ENCODE data around the gene FBXO17.
A peak's percentile ranks its signal among the peaks of the same experiment; 100 is the strongest.

The FBXO17 gene

DNA sequence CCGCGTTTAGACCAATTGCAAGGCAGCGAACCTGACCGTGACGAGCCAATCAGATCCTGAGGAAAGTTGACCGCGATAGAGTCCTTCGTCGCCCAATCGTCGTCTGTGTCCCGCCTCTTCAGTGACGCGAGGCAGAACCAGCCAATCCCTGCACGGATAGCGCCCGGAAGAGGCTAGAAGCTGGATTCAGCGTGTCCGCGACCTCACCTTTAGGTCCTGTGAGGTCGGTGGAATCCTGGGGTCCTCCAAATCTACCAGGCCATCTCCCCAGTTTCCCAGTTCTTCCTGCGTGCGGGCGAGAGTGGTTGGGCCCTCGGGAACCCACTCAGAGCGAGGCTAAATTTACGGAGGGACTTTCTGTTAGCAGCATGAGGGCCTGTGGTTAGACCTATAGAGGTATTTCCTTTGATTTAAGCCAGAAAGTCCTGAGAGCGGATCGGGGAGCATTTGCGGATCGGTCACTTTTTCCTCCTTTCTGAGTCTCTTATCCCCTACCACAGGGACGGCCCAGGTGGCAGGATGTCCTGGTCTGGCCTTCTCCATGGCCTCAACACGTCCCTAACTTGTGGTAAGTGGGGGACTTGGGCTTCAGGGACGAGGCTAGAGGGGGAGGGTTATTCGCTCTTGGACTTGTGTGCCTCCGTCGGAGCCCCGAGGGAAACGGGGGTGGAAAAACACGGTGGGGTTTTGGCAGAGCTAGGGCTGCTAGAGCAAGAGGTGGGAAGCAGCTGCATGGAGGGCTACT, 44.6 kb downstream of the FBXO17 start, which contains the start of gene MRPS12:
Gene MRPS12, plus strand, starts transcription at position 169 of the 745 bp plus-strand sequence. Its CDS starts 351 bp downstream, at position 520.
- H3K4me3 ChIP-seq (ENCODE audit: low read depth, low read length) = peak within 1 kb of the TSS; percentile 90
- TF ChIP-seq, protein P1, sequence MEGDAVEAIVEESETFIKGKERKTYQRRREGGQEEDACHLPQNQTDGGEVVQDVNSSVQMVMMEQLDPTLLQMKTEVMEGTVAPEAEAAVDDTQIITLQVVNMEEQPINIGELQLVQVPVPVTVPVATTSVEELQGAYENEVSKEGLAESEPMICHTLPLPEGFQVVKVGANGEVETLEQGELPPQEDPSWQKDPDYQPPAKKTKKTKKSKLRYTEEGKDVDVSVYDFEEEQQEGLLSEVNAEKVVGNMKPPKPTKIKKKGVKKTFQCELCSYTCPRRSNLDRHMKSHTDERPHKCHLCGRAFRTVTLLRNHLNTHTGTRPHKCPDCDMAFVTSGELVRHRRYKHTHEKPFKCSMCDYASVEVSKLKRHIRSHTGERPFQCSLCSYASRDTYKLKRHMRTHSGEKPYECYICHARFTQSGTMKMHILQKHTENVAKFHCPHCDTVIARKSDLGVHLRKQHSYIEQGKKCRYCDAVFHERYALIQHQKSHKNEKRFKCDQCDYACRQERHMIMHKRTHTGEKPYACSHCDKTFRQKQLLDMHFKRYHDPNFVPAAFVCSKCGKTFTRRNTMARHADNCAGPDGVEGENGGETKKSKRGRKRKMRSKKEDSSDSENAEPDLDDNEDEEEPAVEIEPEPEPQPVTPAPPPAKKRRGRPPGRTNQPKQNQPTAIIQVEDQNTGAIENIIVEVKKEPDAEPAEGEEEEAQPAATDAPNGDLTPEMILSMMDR (IDR thresholded peaks at IDR 0.05; ENCODE audit: insufficient read depth, low read depth, low read length, missing control alignments) = no peak
- DNase-seq (ENCODE audit: low read depth) = peak; percentile 100

DNA sequence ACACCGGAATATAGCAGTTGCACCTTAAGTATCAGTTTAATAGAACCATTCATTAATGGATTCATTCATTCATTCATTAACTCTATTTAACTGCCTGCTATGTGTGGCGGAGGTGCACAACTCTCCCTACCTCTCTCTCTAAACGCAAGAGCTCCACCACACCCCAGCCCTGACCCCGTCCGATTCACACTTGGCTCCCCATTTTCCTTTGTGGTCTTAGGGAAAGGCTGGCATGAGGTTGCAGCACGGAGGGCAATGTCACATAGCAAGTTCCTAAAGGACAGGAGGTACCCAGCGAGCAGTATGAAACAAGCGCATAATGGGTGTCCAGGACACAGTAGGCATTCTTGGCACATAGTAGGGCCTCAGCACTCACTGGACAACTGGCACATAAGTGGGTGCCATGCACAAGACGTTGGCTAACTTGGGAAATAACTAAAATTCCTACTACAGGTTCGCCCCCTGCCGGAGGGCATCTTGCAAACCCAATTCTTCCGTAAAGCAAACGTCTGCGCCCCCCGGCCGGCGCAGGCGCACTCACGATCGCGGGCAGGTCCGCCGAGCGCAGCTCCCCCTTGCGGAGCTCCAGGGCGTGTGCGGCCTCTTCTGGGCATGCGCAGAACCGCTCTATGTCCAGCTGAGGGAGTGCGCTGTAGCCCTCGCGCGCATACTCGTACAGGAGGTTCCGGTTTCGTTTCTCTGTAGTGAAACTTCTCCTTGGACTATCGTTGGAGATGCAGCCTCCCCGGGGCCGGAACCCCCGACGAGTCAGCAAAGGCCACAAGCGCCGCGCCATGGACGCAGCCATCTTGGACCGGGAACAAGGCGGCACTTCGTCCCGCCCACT, 45.4 kb downstream of the FBXO17 start, which contains the start of gene SARS2:
Gene SARS2, minus strand, starts transcription at position 835 of the 847 bp plus-strand sequence. Its CDS starts 27 bp downstream, at position 808.
- peak within 1 kb of the TSS; percentile 90 for H3K4me3 ChIP-seq (ENCODE audit: low read depth, low read length)
- TF ChIP-seq, protein P1 (IDR thresholded peaks at IDR 0.05; ENCODE audit: insufficient read depth, low read depth, low read length, missing control alignments) = peak; percentile 99

DNA sequence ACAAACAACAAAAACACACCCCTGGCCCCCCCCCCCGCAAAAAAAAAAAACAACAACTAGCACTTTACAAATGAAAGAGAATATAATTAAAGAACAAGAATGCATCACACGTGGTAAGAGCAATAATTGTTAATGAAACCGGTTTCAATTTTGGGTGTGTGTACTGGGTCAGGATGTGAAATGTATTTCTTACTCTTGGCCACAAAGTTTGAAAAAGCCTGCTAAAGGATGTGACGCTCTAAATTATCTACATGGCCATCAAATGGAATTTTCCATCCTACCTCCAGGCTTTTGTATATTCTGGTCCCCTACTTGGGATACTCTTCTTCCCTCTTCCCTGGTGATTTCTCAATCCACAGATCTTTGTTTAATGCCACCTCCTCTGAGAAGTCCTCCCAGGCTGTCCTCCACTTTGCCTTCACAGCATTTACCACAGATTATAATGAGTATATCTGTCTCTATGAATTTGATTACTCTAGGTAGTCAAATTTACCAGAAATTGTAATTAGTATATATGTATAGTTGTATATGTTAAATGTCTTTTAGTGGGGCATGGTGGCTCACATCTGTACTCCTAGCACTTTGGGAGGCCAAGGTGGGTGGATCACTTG, 47.0 kb downstream of the FBXO17 start:
- no peak for DNase-seq (ENCODE audit: low read depth)
- TF ChIP-seq, protein P1 (IDR thresholded peaks at IDR 0.05; ENCODE audit: insufficient read depth, low read depth, low read length, missing control alignments) = no peak
- no peak overlapping the region for H3K4me3 ChIP-seq (ENCODE audit: low read depth, low read length)

More for the DNA sequence above, 45.4 kb downstream of the FBXO17 start, which contains the start of gene SARS2:
- peak; percentile 96 for DNase-seq (ENCODE audit: low read depth)

DNA sequence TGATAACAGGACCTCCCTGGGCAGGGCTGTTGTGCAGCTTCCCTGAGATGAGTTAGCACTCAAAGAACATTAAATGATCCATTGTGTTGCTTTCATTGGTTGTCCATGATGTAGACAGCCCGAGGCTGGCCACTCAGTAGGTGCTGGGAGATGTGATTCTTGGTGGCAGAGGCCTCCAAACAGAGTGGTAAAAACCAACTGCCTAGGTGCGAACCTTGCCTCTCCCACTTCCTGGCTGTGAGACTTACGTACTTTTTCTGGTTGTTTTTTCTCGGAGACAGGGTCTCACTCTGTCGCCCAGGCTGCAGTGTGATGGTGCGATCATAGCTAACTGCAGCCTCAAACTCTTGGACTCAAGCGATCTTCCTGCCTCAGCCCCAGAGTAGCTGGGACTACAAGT, 51.2 kb downstream of the FBXO17 start:
- H3K4me3 ChIP-seq (ENCODE audit: low read depth, low read length) = no peak overlapping the region
- TF ChIP-seq, protein P1 (IDR thresholded peaks at IDR 0.05; ENCODE audit: insufficient read depth, low read depth, low read length, missing control alignments) = no peak
- no peak for DNase-seq (ENCODE audit: low read depth)

DNA sequence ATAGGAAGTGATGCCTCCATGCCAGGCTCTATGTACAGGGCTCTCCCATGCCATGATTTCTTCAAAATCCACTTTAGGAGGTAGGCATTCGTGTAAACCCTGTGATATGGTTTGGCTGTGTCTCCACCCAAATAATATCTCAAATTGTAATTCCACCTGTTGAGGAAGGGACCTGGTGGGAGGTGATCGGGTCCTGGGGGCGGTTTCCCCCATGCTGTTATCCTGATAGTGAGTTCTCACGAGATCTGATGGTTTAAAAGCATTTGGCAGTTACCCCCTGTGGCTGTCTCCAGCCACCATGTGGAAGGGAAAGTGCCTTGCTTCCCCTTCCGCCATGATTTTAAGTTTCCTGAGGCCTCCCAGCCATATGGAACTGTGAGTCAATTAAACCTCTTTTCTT, 53.1 kb downstream of the FBXO17 start:
- H3K4me3 ChIP-seq (ENCODE audit: low read depth, low read length) = no peak overlapping the region
- TF ChIP-seq, protein P1 (IDR thresholded peaks at IDR 0.05; ENCODE audit: insufficient read depth, low read depth, low read length, missing control alignments) = no peak
- no peak for DNase-seq (ENCODE audit: low read depth)

DNA sequence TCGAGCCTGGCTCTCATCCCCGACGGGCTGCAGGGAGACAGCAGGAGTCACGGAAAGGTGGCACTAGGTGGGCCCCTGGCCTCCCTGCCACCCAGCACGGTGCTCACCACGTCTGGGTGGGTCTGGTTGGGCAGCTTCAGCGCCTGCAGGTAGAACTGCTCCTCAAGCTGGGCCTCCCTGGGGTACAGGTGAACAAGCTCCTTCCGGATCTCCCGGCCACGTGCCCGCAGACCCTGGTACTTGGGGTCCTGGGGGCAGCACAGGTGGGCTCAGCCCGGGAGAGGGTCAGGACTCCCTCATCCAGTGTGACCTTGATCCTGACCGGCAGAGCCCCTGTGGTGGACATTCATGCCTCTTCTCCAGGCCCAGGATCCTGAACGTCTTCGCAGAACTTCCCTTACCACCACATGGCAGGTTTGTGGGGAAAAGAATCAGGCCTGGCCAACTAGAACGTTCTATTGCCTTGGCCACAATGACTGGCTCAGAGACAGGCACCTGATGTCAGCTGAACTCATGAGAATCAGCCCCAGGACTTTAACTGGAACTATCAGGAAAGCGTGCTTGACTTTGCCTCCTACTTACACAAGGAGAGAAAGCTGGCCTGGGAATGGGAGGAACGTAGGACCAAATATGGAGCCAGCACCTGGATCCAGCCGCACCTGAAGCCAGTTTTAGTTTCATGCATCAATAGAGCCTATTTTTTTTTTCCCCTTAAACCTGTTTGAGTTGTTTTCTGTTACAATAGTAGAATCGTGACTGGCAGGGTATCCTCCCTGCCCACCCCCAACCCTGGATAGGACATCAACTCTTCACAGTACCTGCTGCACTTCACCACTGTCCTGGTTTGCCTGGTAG, 53.9 kb downstream of the FBXO17 start:
- no peak for DNase-seq (ENCODE audit: low read depth)
- TF ChIP-seq, protein P1 (IDR thresholded peaks at IDR 0.05; ENCODE audit: insufficient read depth, low read depth, low read length, missing control alignments) = no peak
- no peak overlapping the region for H3K4me3 ChIP-seq (ENCODE audit: low read depth, low read length)
